Uterus (tissue), 4 donors: Measurements from ENCODE around the gene SYTL3. TPM values are rescaled to one million over a fixed set of nuclear protein-coding genes. Genes with fewer than 3 reads are reported as not detected.
A peak's percentile ranks its signal among the peaks of the same experiment; 100 is the strongest.

Experiments
- DNase-seq, 2 donors: peaks; one replicate each; pipeline ENCODE4 v3.0.0-alpha.2; 2019 to 2020
- H3K27ac ChIP-seq, 2 donors: fragments of 200-600 bp; sonication (generic); 1 replicate in 1 of 2; 2 replicates in 1 of 2; pipeline ENCODE4 v1.5.1; 2016 to 2018
- H3K27me3 ChIP-seq, 2 donors: fragments of 200-600 bp; sonication (generic); one replicate each; pipeline ENCODE4 v1.5.1; 2018 to 2019; ENCODE audit warnings: control low read depth in 1 of 2
- H3K36me3 ChIP-seq, 2 donors: fragments of 200-600 bp; sonication (generic); one replicate each; pipeline ENCODE4 v1.5.1; 2019; ENCODE audit warnings: control low read depth in 1 of 2
- H3K4me1 ChIP-seq, 2 donors: fragments of 200-600 bp; sonication (generic); one replicate each; pipeline ENCODE4 v1.5.1; 2018 to 2019; ENCODE audit warnings: control low read depth in 1 of 2
- H3K4me3 ChIP-seq, 2 donors: fragments of 200-600 bp; sonication (generic); 1 replicate in 1 of 2; 2 replicates in 1 of 2; pipeline ENCODE4 v1.5.1; 2018 to 2019; ENCODE audit warnings: mild to moderate bottlenecking in 1 of 2
- H3K9me3 ChIP-seq, 2 donors: fragments of 200-600 bp; sonication (generic); one replicate each; pipeline ENCODE4 v1.5.1; 2019; ENCODE audit warnings: control low read depth in 1 of 2
- CTCF ChIP-seq, 4 experiments: fragments of 200-600 bp in 2 of 4; fragments of 450-650 bp in 2 of 4; sonication (generic) in 2 of 4; IDR thresholded peaks; one replicate each; pipeline ENCODE4 v1.5.1; 2016 to 2019; ENCODE audit warnings: antibody characterized with exemption in 4 of 4, mild to moderate bottlenecking in 2 of 4, moderate library complexity in 1 of 4
- POLR2A ChIP-seq, 2 donors: fragments of 450-650 bp; IDR thresholded peaks; one replicate each; pipeline ENCODE4 v1.6.1; 2016; ENCODE audit warnings: antibody characterized with exemption in 2 of 2, mild to moderate bottlenecking in 1 of 2, moderate library complexity in 1 of 2
- intact Hi-C: fragments of 100-400 bp; cut with DNase I; formaldehyde crosslinking; loops from one replicate; pipeline ENCODE4 v1.15.1; 2023; ENCODE audit warnings: low total_unique reads
- microRNA-seq: library from miRNA; unstranded; fragments of <30 nt; microRNA quantifications from one replicate; pipeline ENCODE4, GENCODE V29; 2016; ENCODE audit warnings: borderline microRNAs expressed, borderline replicate concordance
- small RNA-seq: library from RNA; depleted of rRNA; stranded (forward); fragments of <200 nt; gene quantifications from one replicate; pipeline ENCODE3, GENCODE V24; 2016
- total RNA-seq, 4 donors: library from RNA; depleted of rRNA in 3 of 4; stranded (reverse); fragments of >200 nt in 3 of 4; gene quantifications; one replicate each; pipeline versions ENCODE4 v1.1.0 to v1.2.4, GENCODE V29; 2014 to 2023
- donor health status: DM: yes; HTN: yes; CAD: no.

Gene SYTL3
- total RNA-seq, 4 donors from 2014 or later: 0.51 to 12.4 (median 3.3) TPM

- intact Hi-C loops: no loop called here
- Histone ChIP-seq H3K4me1 (peaks cover 0 to 3% of the 10 kb centered on the region in 2 donors), H3K36me3 (no peaks in the 10 kb centered on the region), H3K4me3 (no peak overlapping the region), H3K27me3 (no peaks in the 10 kb centered on the region), H3K27ac (no peak overlapping the region), H3K9me3 (no peaks in the 10 kb centered on the region)
- TF ChIP-seq CTCF (IDR thresholded peaks at IDR 0.05) (no peak), POLR2A (IDR thresholded peaks at IDR 0.05) (no peak)
- peak in 1 of 2 donors; percentile 3 for DNase-seq
These were observed 163.2 kb downstream of the SYTL3 start for GRCh38 chr6:158813032-158813431.

Small RNA genes lying within 50 kb of the gene (microRNA-seq; reads per million reads assigned to microRNA genes)
- gene MIR3918 (not detected), gene MIR7161 (not detected)

Small RNA genes lying within 50 kb of the gene (small RNA-seq; reads per million reads assigned to genes)
- gene MIR3918 (not detected), gene MIR7161 (not detected)

Other genes starting within 250 kb of the SYTL3 start
- gene TMEM181, start 90.0 kb upstream of the SYTL3 start, total RNA-seq: 10 to 100 TPM; 17.6 to 36.6 (median 28.8) TPM
- gene DYNLT1, start 5.3 kb upstream of the SYTL3 start, total RNA-seq: 100 to 1,000 TPM in 3 of 4 donors, 10 to 100 TPM in 1; 68.2 to 134 (median 114) TPM
- gene EZR, start 169.3 kb downstream of the SYTL3 start, total RNA-seq: 10 to 100 TPM; 27.4 to 94.0 (median 59.3) TPM